NOMO-1 treated with dmso at 0.1 percent for 144 hours (cell line): ENCODE results near the gene MSI2.

Experiments
- DNase-seq: peaks from one replicate; lab custom pipeline; 2025; ENCODE audit not compliant: unreplicated experiment; lab: John Stamatoyannopoulos, UW

Gene MSI2

DNA sequence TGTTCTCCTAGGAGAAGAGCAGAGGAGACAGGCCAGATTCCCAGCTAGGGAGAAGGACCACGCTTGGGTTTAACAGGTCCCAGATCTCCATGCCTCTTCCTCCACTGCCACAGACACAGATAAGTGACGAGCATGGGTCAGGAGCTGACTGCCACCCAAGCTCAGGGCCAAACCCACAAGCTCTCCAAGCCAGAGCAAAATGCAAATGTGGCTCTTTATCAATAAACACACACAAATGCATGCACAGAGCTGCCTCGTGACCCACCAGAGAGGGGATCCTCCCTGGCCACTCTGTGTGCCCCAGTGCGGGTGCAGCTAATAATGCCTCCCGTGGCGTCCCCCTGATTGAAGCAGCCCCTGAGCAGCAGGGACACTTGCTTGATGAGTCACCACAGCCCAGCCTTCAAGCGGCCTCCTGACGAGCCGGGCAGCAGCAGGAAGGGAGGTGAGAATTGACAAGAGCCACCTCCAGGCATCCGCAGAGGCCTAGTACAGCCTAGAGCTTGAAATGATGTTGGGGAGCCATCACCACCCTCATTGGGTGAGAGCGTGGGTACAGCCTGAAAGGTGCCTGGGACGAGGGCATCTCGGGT lies 344.9 kb downstream of the MSI2 start:
- no peak for DNase-seq

DNA sequence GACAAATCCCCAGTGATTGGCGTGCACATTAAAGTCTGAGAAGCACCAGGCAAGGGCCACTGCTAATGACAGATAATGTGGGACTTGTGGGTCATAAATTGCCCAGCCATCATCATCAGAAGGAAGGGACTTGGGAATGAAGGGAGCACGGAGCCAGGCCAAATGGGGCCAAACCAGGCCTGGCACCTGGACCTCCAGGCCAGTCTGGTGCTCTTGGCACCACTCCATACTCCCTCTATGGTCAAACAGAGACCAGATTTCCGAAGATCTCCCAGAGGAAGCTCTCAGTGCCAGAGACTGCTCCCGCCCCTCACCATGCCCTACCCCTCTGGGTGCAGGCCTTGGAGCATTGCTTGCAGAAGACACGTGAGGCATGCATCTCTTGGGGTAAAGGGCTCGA lies 346.6 kb downstream of the MSI2 start:
- no peak for DNase-seq

DNA sequence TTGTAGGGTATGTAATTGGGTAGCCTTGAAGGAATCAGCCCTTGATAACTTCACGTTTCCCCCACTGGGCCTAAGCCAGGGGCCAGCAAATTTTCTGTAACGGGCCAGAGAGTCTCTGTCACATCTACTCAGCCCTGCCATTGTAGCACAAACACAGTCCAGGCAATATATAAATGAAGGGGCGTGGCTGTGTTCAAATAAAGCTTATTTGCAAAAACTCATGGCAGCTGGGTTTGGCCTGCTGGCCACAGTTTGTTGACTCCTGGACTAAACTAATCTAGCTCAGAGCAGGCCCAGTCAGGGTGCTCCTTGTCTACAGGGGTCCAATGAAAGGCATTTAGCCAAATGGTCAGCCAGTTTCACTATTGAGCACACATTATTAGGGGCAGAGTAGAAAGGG lies 347.2 kb downstream of the MSI2 start:
- no peak for DNase-seq

DNA sequence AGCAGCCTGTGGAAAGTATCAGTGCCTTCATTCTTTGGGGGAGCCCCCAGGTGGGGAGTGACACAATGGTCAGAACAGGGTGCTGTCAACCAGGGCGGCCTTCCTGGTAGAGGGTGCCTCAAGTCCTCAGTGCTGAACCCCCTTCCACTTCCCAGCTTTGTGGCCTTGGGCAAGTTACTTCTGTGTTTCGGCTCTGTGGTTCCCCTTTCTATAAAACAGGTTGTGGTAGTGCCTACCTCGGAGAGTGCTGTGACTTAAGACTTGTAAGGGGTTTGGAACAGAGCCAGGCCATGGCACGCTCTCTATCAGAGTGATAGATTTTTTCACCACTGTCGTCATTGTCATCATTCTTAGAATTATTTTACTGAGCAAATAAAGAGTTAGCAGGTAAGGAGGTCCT lies 347.7 kb downstream of the MSI2 start:
- DNase-seq = peak; percentile 89

DNA sequence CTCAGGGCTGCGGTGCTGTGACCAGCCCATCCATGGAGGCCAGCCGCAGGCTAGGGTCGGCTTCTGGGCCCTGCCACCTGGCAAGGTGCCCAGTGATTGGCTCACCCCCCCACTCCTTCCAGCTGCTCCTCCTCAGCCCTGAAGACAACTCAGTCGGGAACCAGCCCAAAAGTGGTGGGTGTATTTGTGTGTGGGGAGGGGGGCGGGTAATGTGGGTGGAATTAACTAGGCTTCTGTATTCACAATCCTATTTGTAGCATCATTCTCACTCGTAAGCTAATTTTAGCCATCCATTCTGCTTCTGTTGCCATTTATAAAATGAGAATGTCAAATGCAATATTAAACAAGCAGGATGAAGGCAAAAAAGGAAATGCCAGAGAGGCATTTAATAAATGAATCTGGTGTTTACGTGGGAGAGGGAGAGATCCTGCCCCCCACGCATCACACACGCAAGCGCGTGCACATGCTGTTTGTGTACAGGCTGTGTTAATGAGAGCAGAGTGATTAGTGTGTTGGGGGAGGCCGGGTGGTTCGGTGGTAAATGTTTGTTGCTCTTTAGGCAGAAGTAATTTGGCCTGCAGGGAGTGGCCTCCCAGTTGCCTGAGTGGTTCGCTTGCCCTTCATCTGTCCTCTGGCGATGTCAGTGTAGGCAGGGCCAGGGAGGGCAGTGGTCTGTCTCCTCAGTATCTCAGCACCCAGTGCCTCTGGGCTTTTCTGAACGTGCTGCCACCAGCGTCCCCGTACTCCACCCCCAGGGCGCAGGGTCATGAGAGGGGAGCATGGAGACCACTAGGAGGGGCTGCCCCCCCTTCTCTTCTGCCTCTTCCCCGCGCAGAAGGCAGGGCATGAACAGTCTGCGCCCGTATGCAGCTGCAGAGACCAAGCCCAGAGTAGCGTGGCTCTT lies 348.7 kb downstream of the MSI2 start:
- DNase-seq = peak; percentile 58

DNA sequence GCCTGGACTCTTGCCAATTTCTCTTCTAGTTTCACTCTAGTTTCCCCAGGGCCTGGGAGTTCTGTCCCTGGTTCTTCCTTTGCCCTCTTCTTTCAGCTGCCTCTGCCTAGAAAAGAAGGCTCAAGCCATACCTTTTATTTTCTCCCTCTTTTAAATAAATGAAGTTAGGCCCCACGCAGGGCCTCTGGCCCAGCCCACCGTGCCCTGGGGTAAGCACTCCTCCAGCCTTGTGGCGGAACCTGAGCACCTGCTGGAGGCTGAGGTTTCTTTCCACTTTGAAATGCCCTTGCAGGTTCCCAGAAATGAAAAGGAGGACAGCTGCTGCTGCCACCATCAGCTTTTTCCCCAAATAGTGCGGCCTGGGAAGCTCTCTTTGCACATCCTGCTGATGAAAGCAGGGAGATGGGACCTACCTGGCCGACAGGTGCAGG lies 349.4 kb downstream of the MSI2 start:
- no peak for DNase-seq

DNA sequence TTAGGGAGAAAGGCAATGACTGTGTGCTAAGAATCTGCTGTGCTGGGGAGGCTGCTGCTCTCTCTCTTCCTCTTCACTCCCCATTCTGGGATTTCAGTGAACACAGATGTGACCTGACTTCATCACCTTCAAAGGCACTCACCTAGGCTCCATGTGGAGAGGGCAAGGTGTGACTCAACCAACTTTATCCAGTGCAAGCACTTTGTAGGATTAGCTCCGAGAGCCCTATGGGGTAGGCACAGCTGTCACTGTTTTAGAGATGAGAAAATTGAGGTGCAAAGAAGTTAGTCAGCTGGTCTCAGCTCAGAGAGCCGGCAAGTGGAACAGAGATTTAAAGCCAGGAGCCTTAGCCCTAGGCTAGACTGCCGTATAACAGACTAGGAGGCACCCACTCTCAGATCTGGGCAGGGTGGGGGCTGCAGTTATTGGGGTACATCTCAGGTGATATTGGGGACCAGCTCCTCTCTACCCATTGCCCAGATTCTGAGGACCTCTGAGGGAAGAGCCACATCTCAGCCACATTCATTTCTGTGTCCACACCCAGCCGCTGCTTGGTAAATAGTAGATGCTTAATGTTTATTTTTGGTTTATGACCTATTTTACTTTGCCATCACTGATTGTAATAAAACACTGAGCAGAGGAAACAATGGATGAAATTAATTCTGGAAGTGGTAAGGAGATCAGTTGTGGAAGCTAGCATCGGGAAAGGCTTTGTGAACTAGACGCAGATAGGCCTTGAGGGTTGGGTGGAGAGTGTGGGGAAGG lies 350.0 kb downstream of the MSI2 start:
- no peak for DNase-seq

DNA sequence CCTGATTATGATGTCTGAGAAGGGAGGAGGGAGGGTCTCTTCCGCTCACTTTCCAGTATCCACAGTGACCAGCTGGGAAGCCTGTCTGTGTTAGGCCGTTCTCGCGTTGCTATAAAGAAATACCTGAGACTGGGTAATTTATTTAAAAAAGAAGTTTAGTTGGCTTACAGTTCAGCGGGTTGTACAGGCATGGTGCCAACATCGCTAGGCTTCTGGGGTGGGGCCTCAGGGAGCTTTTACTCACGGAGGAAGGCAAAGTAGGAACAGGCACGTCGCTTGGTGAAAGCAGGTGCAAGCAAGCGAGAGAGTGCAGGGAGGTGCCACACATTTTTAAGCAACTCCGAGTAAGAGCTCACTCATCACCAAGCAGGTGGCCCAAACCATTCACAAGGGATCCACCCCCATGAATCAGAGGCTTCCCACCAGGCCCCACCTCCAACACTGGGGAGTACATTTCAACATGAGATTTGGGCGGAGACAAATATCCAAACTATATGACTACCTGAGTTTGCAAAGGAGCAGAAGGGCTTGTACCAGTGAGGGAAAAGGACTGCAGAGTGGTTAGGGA lies 351.3 kb downstream of the MSI2 start:
- no peak for DNase-seq

DNA sequence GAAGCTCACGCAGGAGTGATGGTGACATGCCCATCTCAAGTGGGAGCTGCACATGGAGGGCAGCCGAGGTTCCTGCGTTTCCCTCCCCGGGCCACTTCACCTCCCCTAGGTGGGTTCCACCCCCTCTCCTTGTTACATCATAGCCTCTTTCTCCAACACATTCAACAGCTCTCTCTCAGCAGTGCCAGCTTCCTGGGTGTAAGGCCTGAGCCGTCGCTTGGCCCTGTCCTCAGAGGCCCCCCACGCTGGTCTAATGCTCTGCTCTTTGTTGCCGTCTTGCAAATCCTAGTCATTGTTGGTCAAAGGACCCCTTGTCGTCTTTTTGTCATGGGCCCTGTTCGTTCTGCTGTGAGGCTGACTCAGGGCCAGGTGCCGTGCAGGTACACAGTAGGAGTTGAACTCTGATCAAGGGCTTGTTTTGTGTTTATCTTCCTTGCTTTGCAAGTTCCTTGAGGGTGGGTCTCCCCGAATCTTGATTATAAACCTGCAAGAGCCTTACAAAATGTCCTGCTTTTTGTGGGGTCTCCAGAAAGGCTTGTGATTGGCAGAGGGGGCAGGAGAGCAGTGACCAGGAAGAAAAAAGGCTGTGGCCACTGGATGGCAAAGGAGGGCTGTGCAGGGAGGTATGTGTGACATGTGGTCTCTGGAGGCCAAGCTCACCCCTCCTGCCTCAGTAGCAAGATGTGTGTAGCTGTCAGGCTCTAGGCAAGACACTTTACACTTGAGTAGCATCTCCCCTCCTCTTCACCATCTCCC lies 352.2 kb downstream of the MSI2 start:
- no peak for DNase-seq

DNA sequence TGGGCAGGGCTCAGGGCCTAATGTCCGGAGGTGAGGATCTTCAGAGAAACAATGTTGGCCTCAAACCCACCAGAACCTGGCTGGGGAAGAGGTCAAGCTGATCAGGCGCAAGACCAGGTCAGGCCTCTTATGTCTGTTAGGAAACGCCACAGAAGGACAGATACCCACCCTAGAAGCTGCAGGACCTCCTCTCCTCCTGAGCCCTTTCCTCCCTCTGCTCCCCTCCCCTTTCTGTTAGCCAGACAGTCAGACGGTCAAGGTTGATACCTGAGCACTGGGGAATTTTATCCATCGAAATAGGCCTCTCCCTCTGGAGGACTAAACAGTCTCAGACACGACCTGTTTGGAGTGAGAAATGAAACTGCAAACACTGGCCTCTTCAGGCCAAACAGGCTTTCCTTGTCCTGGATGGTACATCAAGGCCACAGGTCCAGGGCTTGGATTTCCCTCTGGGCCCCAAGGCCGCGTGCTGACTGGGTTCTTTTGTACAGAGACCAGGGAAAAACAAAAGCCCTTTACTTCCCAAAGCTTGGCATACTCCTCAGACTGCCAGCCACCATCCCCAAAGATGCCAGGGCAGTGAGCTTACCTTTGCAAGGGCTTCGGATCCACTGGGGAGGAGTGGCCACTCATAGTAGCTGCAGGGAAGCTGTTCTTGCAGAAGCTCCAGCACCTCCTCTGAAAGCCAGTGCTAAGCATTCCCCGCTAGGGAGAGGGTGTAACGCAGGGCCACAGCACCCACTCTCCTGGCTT lies 353.0 kb downstream of the MSI2 start:
- no peak for DNase-seq

DNA sequence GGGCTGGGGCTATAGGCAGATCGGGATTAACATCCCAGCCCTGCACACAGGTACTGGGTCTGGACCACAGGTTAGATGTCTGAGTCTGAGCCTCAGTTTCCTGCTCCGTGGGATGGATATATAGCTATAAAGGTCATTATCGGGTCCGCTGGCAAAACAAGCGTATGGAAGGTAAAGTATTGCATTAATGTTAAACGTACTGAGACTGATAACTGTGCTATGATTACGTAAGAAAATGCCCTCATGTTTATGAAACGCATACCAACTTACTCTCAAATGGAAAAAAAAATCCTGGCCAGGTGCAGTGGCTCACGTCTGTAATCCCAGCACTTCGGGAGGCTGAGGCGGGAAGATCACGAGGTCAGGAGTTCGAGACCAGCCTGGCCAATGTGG lies 353.6 kb downstream of the MSI2 start:
- no peak for DNase-seq

DNA sequence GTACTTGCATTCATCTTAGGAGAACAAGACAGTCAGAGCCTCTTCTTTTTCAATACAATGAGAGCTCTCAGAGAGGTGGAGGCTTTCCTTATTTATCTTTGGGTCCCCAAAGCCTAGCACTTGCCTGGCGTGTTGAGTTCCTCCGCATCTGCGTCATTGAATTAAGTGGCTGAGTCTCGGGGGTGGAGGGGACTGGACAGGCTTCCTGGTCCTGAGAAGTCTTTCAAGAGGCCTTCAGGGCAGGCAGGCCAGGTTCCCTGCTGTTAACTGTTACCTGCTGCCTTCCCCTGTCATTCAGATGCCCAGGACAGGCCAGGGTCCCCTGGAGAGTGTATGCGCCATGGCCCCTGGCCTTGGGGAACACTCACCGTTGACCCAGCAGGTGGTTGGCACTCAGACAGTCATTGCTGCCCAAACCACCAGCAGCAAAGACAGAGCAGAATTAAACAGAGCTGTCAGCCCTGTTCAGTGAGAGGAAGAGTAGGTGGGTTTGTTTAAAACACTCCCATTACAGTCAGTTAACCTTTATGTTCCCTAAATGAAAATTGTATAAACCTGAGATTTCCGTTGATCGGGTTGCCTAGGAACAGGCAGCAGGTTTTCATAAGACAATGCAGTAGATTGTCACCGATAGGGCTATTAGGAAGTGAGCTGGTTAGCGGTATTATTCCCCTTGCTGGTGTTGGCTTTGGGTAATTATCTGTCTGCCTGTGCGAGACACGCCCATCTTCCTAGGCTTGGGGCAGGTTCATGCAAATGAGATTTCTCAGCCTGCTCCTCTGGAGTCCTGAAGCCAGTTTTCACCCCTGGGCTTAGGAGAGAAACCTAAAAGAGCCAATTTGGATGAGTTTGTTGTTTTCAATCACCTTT lies 356.1 kb downstream of the MSI2 start:
- DNase-seq = peak; percentile 70

DNA sequence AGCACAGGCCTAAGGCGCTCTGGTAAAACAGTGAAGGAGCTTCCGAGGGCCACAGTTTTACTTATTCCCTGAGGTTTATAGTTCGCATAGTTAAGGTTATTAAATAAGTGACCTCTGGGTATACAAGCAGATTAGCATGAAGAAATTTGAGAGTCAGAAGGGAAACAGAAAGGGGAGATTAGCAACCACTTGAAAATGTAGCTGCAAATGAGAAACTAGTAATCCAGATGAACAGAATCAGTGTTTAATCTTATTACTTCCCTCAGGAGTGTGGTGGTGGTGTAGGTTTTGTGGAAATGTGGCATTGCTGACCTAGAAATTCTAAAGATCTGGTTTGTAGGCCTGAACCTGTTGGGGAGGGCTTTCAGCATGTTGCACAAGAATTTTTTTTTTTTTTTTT lies 358.4 kb downstream of the MSI2 start:
- DNase-seq = no peak

DNA sequence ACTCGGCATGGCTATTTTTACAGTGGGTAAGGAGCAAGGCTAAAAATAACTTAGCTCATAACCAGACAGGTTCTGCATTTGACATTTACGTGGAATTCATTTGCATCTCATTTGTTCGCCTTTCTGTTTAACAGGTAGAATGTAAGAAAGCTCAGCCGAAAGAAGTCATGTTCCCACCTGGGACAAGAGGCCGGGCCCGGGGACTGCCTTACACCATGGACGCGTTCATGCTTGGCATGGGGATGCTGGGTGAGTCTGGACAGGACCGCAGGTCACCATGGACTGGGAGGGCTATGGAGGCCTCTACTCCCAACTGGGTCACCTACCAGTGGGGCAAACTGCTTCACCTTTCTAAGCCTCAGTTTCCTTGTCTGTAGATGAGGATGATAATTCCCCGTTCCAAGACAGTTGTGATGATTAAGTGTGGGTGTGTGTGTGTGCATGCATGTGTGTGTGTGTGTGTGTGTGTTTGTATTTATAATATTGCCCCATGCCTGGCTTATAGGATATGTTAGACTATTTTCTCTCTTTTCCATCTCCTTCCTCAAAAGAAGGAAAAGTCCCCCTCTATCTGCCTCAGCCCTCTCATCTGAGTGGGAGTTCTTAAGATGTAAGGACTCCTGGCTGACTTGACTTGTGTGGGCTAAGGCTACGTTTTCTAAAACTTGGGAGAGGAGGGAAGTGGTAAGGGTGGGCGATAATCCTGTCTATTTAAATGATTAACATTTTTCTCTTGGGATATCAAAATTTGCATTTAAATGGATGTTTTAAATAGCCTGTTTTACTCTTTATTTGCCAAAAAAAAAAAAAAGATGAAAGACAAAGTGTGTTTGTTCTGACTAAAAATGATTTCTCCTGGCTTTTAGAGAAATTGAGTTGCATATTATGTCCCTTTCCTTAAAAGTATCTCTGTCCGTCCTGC lies 359.8 kb downstream of the MSI2 start:
- DNase-seq = no peak

DNA sequence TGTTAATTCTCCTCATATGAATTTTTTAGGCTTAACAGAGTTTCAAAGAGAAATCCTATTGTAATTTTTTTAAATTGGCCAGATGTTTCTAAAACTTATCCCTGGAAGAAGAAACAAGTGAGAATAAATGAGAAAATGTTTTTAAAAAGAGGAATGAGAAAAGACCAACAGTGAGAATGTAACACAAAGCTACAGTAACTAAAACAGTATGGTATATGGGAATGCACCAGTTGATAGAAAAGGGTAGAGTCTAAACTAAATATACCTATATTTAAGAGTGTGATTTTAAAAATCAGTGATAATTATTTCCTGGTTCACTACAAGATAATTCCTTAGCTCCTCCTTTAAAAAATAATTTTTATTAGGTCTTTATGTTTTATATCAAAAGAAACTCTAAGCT lies 360.9 kb downstream of the MSI2 start:
- no peak for DNase-seq

DNA sequence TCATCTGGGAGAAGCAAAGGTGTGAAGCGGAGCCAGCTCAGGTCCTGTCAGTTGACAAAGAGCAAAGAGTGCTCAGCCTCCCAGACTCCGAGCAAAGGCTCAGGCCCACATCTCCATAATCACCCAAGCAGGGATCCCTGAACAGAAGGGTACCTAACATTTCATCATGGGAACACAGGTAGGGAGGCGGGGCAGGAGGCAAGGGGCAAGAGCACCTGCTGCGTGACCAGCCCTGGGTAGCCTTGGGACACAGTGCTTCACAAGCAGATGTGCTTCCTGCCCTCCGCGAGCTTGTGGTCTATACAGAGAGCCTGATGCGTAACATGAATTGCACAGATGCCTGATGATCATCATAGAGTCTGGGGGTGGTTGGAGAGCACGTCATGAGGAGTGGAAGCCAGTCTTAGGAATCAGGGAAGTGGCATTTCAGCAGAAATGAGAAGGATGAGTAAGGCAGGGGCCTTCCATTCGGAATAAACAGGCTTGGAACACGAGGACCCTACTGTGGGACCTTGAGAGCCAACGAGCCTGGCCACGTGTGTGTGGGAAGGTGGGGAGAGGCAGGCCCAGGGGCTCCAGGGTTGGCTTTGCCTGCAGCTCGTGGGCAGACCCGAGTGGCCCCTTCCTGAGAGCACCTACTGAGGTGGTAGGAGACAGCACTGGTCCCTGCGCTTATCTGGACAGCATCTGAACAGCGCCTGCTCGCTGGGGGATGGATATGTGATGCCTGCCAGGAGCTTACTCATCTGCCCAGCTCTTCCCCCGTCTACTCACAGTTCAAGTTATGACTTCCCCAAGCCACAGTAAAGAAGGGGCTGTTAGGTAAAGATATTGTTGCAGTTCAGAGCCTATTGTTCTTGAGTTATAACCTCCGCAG lies 363.0 kb downstream of the MSI2 start:
- no peak for DNase-seq

DNA sequence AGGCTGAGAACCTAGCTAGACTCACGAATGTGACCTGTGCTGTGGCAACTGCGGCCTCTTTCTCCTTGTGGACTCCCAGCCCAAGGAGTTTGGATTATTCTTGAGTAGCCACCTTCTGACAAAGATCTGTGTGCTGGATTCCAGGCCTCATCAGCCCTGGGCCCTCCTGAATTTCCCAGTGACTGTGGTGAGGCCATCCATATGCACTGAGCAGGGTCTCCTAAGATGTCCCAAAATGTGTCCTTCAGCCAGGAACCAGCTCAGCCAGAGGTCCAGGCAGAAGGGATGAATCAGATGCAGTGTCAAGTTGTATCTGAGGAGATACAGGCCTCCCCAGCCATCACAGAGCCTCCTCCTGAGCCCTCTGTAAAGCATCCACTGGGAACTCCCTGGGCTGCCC lies 364.3 kb downstream of the MSI2 start:
- DNase-seq = no peak
